GM18505 (cell line): ENCODE data around the gene KCNQ5.
"Not testable (repeated sequence)": the region's sequence is repeated elsewhere in the genome, so short reads cannot be mapped to it uniquely, and the experiment has no call there.

Experiments
- ATAC-seq: cut with Tn5 transposase; IDR thresholded peaks from one replicate; pipeline ENCODE4 v1.9.1; 2021; ENCODE audit not compliant: unreplicated experiment
- POLR2A ChIP-seq: IDR thresholded peaks from 4 replicates; pipeline ENCODE4 v1.6.1; 2011; ENCODE audit warnings: borderline replicate concordance; ENCODE audit not compliant: insufficient read depth, insufficient read length; ENCODE audit errors: extremely low read depth

Gene KCNQ5

GRCh38 chr6:72621291-72622093 lies at the start of gene KCNQ5:
Gene KCNQ5 (plus strand): TSS chr6:72622064.
- no peak for TF ChIP-seq POLR2A
- peak; percentile 3 for ATAC-seq

DNA sequence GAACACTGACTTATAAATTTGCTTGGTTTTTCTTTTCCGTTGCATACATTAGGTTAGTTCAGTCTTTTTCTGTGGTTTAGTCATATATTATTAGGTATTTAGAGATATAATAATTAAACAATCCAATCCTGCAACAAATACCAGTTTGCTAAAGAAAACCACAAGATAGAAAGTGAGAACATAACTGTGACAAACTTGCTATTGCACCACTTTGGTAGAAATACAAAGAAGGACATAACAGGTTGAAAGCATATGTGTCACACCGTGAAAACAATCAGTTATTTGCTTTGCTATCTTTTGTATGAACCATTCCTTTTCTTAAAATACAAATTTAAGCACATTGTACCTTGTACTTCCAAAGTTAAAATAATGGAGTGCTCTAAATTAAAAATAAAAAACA lies 42.0 kb upstream of the KCNQ5 start:
- no peak for TF ChIP-seq POLR2A
- ATAC-seq: no peak

DNA sequence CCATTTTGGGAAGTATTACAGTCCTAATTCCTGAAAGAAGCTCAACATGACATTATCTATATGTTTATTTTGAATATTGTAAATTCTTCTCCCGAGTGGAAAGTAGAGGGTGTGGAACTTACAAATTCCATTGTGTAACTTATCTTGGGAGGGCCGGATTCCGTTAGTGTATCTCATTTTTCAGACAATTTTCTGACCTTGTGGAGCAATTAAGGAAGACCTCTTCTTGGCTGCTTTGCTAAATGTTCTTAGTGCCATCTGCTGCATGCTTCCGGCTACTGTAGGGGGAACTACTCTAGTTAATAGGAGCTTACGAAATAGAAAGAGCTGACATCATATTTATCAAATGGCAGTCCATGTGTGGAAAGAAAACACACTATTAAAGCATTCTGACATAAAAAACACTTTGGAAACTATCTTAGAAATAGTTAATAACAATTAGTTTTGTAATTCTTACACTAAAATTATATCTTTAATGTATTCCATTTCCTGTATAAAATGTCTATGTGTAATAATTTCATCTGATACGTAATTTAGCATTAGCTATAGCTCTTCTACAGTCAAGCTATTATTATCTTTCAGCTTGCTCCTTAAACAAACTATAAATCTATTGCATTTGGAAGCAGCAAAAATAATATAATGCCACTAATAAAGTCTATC lies 41.5 kb upstream of the KCNQ5 start:
- TF ChIP-seq POLR2A: no peak
- no peak for ATAC-seq

GRCh38 chr6:72580950-72581349 lies 40.9 kb upstream of the KCNQ5 start:
- ATAC-seq: not testable (repeated sequence)

DNA sequence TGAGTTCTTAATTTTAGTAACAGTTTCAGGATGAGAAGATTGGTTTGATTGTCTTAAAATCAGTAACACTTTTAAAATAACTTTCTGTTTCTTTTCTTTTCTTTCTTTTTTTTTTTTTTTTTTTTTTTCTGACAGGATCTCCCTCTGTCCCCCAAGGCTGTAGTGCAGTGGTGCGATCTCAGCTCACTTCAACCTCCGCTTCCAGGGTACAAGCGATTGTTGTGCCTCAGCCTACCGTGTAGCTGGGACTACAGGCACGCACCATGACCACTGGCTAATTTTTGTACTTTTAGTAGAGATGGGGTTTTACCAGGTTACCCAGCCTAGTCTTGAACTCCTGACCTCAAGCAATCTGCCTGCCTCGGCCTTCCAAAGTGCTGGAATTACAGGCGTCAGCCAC lies 33.7 kb upstream of the KCNQ5 start:
- no peak for TF ChIP-seq POLR2A

GRCh38 chr6:72589096-72589495 lies 32.8 kb upstream of the KCNQ5 start:
- no peak for ATAC-seq
- TF ChIP-seq POLR2A: no peak

More for the DNA sequence above, 33.7 kb upstream of the KCNQ5 start:
- no peak for ATAC-seq

DNA sequence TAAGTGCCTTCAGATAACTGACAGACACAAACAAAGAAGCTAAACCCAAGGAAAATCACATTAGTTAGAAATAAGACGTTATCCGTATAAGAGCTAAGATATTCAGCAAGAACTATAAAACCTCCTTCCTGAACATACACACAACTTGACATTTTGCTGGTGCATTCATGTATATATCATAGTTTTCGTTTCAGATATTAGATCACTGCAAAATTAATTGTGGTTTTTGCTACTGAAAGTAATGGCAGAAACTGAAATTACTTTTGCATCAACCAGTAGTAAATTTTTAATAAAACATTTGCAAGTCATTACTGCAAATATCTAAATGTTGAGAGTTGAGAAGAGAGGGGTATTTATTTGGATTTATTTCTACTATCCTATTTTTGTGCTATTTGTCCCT lies 26.1 kb upstream of the KCNQ5 start:
- no peak for TF ChIP-seq POLR2A
- ATAC-seq: no peak

GRCh38 chr6:72616406-72617015 lies 5.4 kb upstream of the KCNQ5 start:
- ATAC-seq: no peak

DNA sequence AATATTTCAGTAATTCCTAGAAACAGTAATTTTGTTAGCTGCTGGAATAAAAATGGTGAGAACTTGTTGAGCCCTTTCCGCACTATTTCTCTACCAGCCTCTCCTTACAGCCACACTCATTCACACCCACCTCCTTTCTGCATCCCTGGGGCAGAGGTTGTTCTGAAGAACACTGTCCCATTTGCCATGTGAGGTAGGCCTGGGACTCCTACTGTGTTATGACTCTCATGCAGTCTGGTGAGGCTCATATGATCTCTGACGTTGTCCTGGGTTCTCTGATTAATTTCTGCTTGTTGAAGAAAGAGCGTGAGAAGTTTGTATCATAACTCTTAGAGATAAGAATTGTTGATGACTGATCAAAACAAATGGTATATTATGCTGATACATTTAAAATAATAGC lies 4.1 kb upstream of the KCNQ5 start:
- no peak for TF ChIP-seq POLR2A
- no peak for ATAC-seq

More at GRCh38 chr6:72616406-72617015, 5.4 kb upstream of the KCNQ5 start:
- TF ChIP-seq POLR2A: no peak

GRCh38 chr6:72619883-72620696 lies 1.8 kb upstream of the KCNQ5 start:
- no peak for TF ChIP-seq POLR2A
- peak; percentile 52 for ATAC-seq

DNA sequence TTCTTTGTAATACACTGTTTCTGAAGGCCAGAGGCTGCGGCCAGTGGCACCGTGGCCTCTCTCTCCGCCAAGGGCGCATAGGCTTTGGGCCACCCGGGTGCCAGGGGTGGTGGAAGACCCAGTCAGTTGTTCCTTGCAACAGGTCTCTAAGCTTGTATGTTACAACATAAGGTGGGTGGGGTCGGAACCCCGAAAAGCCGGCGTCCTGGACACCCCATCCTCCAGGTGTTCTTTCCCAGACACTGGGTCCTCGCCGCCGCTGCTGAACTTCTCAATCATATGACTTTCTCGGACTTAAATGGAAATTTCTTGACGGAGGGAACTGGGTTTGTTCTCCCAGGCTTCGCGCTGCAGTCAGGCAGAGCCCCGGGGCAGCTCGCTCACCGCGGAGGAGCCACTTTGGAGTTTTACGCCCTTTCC lies 983 bp upstream of the KCNQ5 start:
- TF ChIP-seq POLR2A: no peak

GRCh38 chr6:72622094-72622940 lies 453 bp downstream of the KCNQ5 start:
- peak; percentile 28 for ATAC-seq
- TF ChIP-seq POLR2A: no peak

More for the DNA sequence above, 983 bp upstream of the KCNQ5 start:
- ATAC-seq: no peak

GRCh38 chr6:72623808-72624207 lies 1.9 kb downstream of the KCNQ5 start:
- no peak for TF ChIP-seq POLR2A
- ATAC-seq: no peak

- no peak for TF ChIP-seq POLR2A
- no peak for ATAC-seq
These were observed 2.8 kb downstream of the KCNQ5 start for GRCh38 chr6:72624557-72625160.
